T1000 (cell line): ENCODE measurements around the gene FAM81A.
"Not testable (repeated sequence)": the region's sequence is repeated elsewhere in the genome, so short reads cannot be mapped to it uniquely, and the experiment has no call there.

Experiments used
- DNase-seq: peaks from one replicate; lab custom pipeline; 2025; ENCODE audit warnings: mixed read lengths; lab: John Stamatoyannopoulos, UW

Gene FAM81A

DNA sequence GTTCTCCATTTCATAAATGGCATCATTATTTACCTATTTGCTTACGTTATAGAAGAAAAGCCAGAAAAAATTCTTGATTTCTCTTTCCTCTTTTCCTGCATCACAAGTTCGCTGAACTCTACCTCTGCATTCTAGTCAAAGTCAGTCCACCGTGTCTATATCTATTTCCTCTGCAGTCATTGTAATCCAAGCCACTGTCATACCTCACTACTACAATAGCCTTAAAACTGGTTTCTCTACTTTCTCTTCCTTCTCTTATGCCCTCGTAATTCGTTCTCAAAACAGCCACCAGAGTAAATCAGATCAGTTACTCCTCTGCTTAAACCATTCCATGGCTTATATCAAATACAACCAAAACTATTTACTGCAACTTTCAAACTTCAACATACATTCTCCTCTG is 13.4 kb upstream of the FAM81A start:
- DNase-seq, result no peak

DNA sequence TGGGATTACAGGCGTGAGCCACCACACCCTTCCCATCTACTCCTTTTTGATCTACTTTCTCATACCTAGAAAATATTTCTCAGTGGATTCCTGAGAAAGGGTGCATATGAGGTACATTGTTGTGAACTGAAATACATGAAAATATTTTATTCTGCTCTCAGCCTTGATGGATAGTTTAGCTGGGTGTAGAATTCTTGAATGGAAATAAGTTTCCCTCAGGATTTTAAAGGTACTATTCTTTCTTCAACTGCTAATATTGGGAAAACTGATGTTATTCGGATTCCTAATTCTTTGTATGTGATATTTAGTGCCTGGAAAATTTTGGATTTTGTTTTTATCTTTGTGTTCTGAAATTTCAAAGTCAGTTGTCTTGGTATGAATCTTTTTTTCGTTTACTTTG is 9.1 kb upstream of the FAM81A start:
- not testable (repeated sequence) for DNase-seq

DNA sequence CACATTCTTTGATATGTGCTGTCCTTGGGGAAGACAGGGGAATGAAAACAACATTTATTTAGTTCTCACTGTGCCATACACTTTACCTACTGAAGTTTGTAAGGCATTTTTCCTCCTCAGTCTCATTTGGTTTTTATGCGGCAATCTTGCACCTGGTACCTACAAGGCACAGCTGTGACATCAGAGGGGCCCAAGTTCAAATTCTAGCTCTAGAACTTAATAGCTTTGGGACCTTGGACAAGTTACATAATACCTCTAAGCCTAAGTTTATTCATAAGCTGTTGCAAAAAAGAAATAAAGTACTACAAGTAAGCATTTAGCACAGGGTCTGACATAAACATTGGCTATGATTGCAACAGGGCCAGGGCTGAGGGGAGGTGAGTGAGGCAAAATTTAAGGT is 5.6 kb upstream of the FAM81A start:
- no peak for DNase-seq

DNA sequence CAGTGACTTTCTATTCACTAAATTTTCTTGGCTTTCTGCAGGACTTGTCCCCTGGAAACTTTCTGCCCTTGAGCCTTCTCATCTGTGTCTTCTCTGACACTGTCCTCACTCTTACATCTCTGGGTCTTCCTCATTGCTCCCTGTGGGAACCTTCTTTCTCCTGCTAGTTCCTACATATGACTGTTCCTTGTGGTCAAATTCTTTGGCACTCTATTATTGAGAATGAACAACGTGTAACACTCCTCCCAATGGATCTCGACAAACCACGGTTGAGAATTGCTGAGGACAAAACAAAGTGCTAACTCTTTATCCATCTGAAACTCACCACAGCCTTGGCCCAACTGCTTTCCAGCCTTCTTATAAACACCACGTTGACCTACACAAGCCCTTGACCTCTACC is 3.5 kb upstream of the FAM81A start:
- DNase-seq, result no peak

DNA sequence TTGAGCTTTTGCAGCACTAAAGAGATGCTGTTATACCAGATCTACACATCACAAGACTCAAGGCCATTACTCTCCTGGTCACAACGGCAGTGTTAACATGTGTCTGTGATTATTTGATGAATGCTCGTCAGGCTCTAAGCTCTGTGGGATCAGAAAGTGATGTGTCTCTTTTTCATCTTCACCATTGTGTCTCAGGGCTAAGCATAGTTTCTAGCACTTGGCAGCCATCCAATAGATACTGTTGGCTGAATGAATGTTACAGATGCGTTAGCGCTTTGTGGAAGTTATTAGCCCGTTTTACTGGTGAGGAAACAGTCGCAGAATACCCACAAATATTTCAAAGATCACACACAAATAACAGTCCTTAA is 1.2 kb upstream of the FAM81A start:
- no peak for DNase-seq

DNA sequence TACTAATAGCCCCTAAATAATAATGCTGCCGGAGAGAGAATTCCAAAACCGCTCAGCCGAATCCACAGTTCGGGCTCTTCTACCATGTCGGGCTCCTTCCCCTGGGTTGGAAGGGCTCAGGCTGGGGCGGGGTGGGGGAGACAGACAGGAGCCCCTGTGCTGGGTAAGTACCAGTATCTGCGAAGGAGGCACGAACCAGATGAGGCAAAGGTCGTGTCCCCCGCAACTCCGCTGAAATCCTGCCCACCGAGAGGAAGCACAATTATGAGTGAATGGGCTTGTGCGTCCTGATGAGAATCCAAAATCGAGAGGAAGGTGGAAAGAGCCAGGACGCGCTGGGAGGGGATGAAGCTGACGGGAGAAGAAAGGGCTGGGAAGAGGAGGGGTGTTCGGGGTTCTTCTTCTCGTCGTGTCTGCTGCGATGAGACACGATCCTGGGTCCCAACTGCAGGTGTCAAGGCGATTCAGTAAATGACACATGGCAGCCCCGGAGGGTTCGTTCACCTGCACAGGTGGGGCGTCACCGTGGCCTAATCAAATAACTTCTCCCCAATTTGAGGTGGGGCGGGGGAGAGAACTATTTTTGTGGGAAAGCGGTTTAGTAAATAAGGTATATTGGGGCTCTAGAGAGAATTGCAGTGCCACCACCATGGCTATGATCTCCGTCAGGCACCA is 707 bp upstream of the FAM81A start:
- no peak for DNase-seq

DNA sequence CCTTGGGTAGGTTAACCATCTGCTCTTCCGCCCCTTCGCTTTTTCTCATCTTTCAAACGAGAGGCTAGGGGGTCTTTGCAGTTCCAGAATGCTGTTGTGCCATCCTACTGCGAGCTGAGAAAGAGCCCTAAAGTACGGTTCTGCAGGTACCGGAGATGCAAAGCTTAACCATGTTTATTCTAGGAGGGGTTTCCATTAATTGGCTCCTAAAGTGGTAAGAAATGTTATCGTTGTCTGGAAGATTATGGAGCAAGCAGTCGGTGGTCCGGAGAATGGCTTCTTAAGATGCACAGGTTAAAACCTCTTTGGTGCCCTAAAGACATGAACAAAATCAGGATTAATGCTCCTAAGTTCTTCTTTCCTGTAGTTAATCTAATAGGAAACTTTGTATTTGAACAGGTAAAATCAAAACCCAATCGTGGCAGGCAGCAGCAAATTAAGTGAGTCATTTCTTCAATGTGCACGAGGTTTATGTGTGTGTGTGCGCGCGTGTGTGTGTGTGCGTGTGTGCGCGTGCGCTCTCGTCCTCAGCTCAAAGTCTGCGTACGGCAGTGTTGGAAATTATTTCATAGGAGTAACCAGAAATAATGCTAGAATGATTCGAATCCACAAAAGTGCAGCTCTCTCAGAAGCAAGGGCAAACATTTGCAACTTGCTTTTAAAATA is 772 bp downstream of the FAM81A start:
- no peak for DNase-seq

DNA sequence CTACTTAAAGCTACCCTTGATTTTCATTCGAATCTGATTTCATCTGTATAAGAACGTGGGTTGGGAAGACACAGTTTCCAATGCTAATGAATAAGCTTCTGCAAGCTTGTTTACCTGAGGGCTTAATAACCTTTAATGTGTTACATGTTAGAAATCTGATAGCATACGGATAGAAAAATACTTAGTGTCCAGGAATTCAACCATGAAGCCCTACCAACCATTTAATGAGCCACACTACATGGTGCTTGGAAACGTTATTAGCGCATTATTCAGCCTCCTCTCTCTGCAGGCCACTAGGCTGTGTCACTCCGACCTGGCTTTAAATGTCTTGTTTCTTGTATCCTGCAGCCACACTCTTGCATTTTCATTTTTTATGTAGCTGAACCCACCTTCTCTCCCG is 1.6 kb downstream of the FAM81A start:
- no peak for DNase-seq

DNA sequence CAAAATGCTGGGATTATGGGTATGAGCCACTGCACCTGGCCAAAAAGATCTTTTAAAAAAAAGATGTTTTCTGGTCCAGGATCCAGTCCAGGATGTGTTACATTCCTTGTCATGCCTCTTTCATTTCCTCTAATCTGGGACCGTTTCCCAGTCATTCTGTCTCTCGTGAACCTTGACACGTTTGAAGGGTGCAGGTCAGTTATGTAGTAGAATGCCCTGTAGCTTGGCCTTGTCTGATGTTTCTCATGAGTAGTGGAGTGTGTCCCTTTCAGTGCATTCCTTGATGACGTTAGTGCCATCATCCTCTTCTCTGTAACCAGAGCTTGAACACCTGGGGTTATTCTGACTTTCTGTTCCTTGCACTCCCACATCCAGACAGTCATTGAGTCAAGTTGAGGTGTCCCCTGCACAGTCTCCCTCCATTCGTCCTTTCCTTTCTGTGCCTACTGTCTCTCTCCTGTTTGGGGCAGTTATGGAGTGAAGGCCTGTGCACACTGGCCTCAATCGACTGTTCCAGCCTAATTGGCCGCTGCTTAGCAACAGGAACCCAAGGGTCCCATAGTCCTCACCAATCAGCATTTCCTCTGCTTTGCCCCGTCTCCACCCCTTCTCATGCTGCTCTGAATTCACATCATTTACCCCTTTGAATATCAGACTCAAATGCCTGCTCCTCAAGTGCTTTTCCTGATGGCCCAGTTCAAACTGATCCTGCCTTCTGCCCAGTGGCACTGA is 5.5 kb downstream of the FAM81A start:
- no peak for DNase-seq

DNA sequence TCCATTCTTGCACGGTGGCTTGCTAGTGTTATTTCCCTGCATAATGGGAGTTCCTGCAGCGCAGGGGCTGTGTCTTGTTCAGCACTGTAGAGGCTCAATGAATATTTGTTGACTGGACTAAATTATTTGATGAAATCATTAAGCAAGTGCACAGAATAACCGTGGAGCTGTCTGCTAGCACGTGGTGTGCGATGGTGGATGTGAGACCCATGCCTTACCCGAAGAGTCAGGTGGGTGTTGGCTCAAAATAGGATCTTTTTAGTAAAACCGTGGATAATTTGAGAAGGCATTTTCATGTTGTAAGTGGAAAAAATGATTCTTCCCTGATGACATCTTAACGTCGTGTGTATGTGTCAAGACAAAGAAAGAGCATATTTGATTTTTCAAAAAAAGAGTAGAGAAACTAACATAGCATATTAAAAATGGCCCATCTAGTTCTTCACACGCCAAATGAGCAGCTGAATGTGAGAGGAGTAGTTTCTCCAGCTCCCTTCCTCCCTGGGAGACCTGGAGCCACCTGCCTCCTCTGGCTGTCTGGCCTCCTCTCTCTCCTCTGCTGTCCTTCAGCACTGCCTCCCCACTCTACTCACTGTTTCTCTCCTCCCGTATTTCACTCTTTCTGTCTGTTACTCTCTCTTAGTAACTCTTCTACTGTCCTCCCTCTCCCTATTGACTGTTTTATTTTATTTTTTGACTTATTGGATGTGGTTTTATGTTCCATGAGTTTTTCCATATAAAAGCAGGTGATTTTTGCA is 6.3 kb downstream of the FAM81A start:
- DNase-seq, result no peak

DNA sequence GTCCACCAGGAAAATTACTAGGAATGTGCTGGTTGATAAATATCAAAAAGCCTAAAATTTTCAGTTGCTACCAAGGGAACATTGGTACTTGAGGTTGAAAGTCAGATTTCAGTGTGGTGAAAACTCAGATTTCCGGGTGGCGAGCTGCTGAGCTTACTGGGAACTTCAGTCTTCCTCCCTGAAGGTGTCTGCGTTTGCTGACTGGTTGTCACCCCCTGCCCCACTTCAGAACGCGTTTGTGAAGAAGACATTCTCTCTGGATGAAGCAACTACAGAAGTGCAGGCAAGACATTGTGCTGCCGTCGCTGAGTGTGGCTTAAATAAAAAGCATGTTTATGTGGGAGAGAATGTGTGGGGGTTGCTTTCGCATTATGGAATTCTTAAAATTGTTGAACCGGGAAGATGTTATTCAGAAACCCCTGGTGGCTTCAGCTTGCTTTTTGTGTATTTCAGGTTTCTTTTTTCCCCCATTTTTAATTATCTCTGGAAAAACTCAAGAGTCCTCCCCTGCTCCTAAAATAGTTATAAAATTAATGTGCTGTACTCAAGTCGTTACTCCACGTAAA is 7.1 kb downstream of the FAM81A start:
- DNase-seq, result no peak

DNA sequence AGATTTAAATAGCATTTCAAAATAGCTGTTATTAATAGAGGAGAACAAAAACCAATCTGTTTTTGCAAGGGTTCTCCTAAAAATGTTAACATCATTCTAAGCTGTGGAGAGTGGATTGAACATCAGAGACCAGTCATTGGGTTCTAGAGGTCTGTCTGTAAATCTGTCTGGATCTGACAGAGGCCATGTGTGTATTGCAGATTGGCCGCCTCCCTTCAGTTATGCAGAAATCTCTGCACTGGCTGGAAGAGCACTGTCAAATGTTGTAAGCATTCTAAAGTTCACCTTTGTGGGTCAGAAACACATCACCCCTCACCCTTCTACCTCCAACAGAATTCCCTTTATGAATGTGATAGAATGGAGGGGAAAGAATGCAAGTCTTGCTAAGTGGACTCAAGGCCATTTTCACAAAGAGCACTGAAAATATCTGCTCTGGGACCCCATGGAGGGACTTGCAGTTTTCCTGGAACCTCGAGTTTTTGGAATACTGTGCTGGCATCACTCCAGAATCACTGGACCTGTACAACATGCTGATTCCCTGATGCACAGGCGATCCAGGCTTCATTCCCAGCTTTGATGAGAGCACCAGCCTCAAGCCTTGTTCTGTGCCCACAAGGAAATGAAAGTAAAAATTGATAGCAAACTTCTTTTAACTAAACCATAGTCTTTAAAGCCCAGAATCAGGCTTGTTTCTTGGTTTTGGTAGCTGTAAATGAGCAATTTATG is 8.4 kb downstream of the FAM81A start:
- no peak for DNase-seq

DNA sequence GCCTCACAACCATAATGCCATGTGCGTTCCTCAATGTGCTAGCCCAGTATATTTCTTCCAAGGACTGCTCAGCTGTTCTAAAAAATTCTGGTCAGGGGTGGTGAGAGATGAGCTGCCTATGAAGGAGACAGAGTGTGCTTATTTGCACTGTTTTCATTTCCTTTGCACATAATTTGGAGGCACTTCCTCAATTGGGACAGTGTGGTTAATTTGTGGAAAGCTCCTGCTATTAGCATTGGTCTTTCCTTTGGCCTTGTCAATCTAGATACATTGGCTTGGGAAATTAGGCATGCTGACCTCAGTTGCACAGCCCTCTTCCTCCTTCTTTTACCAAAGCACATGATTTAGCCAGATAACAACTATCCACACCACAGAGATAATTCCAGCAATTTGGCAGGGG is 9.4 kb downstream of the FAM81A start:
- DNase-seq, result no peak

DNA sequence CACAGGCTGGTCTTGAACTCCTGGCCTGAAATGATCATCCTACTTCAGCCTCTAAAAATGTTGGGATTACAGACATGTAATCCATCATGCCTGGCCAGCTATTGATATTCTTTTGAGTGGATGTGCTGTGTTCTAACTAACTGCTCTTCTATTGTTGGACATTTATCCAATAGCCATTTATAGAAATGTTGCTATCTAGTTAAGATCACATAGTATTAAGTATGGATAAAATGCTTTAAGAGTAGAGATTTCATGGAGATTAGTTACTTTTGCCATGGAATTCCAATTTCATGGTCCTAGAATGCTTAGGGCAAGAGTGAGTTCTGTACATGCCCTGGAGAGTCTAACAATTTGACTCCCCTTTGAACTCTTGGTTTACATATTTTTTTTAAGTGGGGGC is 10.9 kb downstream of the FAM81A start:
- no peak for DNase-seq

DNA sequence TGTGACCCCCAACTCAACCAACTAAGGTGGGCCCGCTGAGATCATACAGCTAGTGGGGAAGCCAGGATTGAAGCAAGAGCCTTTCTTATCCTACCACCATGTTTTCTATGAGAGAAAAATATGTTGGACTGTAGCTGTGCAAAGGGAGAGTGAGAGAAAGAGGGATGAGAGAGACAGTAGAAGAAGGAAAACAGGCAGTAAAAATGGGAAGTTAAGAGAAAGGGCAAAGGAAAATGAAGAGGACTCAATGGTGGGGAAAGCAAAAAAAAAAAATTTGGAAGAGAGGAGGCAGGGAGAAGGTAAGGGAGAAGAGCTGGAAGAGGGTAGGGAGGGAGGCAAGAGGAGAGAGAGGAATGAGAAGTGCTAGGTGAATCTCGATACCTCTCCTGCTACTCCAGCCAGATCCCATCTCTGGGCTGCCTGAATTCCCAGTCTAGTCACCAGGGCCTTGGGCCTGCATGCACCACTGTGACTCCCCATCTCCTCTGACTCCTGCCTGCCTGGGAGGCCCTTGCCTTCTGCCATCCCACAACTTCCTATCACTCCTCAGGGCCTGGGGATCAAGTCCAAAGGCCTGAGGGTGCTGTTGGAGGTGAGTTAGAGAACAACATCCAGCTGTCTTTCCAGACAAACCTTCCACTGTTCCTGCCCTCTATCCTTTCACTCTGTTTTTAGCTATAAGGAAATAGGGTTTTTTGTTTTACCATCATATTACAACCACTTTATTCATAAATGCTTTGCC is 15.7 kb downstream of the FAM81A start:
- no peak for DNase-seq

DNA sequence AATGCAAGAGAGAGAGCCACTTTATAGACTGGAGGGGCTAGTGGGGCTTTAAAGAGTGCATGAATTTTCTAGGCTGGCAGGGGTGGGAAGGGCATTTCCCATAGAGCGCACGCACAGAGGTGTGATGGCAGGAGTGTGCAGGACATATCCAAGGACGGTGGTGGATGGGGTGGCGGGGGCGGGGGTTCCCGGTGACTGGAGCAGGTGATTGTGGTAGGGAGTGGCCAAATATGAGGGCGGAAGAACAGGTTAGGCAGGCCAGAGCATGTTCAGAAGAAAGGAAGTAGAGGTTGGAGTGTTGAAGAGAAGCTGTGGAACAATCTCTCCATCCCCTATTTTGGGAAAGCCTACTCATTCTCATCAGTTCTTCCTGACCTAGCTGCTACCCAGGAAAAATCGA is 18.1 kb downstream of the FAM81A start:
- no peak for DNase-seq

DNA sequence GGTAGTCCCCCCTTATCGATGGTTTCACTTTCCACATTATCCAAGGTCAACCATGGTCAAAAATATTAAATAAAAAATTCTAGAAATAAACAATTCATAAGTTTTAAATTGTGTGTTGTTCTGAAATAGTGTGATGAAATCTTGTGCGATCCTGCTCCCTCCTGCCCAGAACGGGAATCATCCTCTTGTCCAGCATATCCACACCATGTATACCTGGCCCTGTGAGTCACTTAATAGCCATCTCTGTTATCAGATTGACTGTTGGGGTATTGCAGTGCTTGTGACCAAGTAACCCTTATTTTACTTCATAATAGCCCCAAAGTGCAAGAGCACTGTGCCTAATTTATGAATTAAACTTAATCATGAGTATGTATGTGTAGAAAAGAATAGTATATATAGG is 19.1 kb downstream of the FAM81A start:
- DNase-seq, result no peak

DNA sequence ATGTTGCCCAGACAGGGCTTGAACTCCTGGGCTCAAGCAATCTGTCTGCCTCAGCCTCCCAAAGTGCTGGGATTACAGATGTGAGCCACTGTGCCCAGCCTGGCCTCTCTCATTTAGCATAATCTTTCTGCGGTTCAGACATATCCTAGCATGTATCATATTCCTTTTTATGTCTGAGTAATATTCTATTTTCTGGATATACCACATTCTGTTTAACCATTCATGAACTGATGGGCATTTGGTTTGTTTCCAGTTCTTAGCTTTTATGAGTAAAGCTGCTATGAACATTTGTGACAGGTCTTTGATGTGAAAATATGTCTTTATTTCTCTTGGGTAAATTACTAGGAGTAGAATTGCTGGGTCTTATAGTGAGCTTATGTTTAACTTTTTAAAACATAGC is 23.5 kb downstream of the FAM81A start:
- no peak for DNase-seq

DNA sequence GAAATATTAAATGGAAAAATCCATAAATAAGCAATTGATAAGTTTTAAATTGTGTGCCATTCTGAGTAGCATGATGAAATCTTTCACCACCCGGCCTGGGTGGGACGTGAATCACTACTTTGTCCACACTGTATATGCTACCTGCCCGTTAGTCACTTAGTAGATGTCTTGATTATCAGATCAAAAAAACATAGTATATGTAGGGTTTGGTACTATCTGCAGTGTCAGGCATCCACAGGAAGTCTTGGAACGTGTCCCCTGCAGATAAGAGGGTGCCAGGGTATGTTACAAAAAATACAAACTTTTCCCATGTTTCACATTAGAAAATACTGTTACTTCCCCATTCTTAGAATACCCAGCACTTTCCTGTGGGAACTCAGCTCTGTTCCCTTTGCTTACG is 35.2 kb downstream of the FAM81A start:
- DNase-seq, result no peak

DNA sequence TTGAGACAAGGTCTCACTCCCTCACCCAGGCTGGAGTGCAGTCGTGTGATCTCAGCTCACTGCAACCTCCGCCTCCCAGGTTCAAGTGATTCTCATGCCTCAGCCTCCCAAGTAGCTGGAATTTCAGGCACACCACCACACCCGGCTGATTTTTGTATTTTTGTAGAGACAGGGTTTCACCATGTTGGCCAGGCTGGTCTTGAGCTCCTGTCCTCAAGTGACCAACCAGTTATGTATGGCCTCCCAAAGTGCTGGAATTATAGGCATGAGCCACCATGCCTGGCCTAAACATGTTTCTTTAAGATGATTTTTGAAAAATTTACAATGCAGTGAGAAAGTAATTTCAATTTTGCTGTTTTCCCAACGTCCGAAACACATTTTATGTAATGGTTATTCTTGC is 37.2 kb downstream of the FAM81A start:
- not testable (repeated sequence) for DNase-seq

DNA sequence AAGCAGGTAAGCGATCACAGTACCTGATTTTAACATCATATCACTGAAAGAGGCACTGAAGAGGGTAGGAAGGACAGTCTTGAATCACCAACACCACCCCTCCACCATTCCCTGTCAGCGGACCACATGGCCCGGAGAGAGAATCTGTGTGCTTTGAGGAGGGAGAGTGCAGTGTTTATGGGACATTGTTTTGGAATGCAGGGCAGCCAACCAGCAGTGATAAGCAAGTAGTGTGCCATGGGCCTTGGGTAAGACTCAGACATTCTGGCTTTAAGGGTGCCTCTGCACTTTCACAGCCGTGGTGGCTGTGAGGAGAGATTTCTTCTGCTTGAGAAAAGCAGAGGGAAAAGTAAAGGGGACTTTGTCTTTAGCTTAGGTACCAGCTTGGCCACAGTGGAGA is 46.4 kb downstream of the FAM81A start:
- no peak for DNase-seq
